NCI-H226 (cell line): ENCODE data around the gene DPYD.
A peak's percentile ranks its signal among the peaks of the same experiment; 100 is the strongest.

Experiments used
- DNase-seq: peaks from one replicate; pipeline ENCODE4 v3.0.0-alpha.2; 2015

Gene DPYD

DNA sequence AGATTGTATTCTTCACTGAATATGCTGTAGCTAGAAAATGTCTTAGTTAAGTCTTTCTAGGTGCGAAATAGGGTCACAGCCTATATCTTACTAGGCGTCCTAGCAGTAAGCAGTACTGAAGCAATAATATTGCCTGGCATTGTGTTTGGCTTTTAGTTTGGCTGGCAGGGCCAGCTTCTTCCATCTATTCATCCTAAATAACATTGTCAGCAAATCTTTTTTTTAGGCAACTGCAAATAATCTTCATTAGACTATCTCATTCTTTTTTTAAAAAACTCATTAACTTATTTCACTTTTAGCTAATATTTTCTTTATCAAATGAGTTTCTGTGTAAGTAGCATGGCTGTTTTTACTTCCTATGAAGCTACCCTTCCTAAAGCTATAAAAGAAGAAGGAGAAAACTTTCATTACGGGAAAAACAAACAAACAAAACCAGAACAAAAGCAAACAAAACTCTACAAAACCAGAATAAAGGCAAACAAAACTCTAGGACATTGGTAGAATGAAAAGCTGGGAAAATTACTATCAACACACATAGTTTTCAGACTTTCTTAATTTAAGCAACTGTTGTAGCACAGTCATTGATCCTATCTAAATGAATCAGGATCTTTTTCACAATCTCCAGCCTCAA lies 506.0 kb downstream of the DPYD start:
- DNase-seq: no peak

DNA sequence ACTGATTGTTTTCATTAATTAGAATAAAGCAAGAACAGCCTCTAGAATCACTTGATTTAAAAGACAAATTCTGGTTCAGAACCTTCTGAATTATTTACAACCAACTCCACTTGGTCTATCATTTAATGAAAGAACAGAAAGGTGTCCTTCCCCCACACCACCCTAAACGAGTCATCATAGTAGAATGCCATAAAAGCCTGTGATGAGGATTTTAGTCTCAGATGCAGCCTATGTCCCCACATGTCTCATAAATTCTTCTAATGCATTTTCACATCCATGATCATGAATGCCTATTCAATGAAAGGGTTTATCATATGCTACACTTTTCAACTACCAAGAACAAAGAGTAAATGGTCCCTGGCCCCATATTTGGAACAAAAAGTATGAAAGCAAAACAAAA lies 508.1 kb downstream of the DPYD start:
- DNase-seq: no peak

- DNase-seq: no peak
Observed at GRCh38 chr1:97412166-97412565, 508.7 kb downstream of the DPYD start.

GRCh38 chr1:97396463-97396862 lies 524.4 kb downstream of the DPYD start:
- no peak for DNase-seq

- DNase-seq: no peak
Observed at GRCh38 chr1:97392701-97393100, 528.1 kb downstream of the DPYD start.

DNA sequence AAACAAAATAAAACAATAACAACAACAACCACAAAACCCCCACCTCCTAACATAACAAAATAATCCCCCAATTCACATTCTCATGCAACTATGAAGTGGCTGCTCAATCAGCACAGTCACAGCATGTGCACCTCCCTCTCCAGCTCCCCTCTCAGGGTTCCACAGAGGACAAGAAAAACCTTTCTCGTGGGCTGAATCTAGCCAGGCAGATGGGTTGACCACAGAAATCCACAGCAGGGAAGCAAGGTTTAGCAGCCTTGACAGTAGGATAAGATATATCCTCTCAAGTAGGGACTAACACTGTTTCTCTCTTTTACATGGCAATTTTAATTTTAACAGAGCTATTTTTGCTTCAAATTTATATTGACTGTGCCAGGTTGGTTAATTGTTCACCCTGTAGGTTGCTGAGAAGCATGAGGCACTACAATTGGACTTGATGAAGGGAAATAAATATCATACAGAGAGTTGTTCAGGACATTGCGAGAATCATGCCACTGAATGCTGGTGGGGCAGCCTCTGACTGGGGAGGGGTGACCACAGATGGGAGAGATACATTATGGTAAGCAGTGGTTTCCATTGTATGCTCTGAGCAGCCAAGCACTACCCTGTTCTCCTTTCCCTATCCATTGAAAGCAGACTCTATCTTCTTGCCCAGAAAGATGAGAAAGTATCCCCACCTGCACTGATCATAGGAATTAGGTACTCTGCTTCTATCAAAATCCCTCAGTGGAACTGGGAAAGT lies 535.1 kb downstream of the DPYD start:
- no peak for DNase-seq

DNA sequence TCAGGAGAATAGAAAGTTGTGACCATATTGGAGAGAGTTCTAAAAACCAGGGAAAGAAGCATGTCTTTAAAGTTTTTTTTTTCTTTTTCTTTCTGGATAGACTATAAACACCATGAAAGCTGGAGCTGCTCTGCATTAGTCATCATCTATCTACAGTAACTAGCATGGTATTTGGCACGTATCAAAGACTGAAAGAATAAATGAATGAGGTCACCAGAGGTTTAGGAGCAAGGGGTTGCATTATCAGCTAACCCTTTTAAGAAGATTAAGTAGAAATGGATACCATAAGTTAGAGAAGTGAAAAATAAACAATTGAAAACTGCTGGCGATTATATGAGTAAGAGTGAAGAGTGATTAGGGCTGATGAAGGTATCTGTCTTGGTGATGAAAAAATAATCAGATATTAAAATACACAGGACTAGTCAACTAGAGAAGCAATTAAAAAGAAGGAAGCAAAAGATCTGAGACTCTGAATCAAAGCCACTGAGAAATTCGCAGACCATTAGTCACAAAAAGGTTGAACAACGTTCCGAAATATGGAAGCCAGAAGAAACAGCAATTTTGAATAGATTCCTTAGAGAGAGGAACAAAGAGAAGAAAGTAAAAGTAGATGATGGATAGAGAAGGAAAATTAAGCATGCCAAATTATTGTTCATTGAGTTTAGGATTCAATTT lies 536.4 kb downstream of the DPYD start:
- DNase-seq: peak; percentile 82

DNA sequence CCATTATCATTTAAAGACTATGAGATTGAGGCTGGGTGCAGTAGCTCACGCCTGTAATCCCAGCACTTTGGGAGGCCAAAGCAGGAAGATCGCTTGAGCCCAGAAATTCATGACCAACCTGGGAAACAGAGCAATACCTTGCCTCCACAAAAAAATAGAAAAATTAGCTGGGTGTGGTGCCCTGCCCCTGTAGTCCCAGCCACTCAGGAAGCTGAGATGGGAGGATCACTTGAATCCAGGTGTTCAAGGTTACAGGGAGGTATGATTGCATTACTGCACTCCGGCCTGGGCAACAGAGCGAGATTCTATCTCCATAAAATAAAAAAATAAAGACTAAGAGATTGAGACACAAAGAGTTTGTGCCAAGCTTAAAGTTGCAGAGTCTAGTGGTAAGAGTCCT lies 537.0 kb downstream of the DPYD start:
- no peak for DNase-seq

DNA sequence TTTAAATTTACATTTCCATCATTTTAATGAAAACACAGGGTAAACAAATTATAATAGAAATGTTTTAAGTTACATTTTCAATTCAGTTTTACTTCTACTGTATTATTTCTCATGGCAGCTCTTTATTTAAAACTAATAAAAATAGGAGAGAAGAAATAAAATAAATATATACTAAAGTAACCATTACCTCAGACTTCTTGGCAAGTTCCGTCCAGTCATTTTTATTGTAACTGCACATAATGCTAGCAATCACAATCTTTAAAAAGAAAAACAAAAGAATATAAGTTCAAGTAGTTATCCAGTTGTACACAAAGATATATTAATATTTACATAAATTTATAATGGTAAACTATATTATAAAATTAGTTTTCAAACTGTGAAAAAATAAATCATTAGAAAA lies 538.6 kb downstream of the DPYD start:
- DNase-seq: no peak

- DNase-seq: peak; percentile 61
Observed at GRCh38 chr1:97379387-97380075, 541.3 kb downstream of the DPYD start.

DNA sequence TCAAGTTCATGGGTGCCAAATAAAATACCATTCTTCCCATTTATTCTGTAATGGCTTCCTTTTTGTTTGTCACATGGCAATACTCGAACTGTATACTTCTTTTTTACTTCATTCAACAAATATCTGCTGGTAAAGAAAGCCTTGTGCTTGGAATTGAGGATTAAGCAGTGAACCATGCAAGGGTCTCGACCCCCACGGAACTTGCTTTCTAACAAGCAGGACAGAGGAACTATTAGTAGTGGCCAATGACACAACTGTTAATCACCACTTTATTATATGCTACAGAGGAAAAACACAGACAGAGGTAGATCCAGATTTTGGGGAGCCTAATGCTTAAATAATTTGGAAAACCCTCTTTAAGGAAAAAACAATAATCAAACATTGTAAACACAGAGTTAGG lies 542.2 kb downstream of the DPYD start:
- DNase-seq: no peak

DNA sequence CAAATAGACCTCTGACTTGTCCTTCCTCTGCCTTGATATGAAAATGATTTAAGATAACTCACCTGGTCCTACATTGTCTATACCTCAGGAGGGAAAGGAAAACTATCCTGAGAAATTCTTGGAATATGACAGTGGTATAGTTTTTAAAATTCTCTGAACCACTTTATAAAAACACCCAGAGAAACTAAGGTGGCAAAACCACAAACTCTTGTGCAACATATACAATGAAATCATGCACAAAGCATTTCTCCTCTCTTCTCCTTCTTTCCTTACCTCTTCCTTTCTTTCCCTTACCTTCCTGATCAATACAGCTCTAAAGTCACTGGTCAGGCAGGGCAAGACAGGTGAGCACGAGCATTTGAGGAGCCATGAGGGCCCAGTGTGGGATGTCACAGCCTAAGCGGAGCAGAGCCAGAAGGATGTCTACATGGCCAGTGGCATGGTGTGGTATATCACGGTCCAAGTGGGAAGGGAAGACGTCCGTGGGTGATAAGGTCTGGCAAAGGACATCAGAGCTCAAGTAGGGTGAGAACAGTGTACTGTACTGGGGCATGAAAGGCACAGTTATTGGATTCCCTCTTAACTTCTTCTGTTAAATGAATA lies 543.3 kb downstream of the DPYD start:
- peak; percentile 50 for DNase-seq

DNA sequence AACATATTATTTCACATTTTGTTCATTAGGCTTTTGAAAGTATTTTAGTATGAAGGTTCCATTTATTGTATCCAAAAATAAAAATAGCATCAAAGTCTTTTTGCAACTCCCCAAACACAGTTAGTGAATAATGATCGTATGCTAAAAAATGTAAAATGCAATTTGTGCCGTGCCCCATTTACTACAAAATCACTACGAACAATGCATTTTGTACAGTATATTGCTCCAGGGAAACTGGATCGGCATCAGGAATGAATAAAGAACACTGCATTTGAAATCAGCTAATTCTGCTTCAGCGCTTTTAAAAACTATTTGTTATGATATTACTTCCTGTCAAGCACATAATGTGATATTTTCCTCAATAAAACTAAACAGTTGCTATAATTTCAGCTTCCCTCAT lies 547.8 kb downstream of the DPYD start:
- DNase-seq: no peak

DNA sequence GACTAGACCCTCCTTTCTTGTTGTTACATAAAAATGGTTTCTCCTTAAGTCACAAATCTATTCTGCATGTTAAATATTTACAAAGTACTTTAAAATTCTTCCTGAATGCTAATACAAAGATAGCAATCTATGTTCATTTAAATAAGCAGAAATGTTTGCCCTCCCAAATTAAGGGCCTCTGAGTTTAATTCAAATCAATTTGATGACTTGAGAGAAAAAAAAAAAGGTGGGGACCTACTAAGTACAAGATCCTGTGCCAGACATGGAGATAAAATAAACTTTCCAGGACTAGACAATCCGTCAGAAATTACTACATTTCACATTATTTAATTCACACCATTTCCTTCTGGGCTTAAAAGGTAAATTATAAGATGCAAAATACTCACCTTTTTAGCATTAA lies 548.3 kb downstream of the DPYD start:
- no peak for DNase-seq

DNA sequence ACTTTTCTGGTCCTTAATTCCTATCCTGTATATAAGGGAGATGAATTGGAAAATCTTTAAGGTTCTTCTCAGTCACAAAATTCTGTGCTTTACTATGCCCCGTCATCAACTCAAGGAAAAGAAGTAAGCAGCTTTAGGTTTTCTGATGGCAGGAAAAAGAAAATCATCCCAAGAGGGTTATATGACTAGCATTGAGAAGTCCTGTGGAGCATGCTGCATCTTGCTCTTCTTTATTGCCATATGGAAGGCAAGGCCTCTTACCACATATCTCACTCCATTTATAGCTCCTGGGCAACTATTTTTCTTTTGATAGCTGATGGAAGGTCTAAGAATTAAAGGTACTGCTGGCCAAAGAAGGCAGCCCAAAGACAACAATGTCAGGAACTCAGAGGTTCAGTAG lies 552.5 kb downstream of the DPYD start:
- no peak for DNase-seq

DNA sequence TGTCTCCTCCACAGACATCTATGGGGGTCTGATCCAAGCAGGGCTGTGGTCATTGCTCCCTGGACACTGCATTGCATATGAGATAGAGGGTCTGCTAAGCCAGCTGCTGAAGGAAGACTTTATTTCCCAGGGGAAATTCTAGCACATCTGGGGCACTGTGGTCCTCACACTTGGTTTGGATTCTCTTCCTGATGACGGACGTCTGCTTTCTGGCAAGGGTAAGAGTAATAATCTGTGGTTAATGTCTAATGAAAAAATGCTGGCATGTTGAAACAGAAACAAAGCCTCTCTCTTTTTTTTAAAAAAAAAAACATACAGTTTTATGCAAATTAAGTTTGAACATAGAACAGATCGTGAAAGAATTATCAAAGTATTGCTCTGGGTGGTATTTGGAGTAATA lies 553.9 kb downstream of the DPYD start:
- DNase-seq: no peak

DNA sequence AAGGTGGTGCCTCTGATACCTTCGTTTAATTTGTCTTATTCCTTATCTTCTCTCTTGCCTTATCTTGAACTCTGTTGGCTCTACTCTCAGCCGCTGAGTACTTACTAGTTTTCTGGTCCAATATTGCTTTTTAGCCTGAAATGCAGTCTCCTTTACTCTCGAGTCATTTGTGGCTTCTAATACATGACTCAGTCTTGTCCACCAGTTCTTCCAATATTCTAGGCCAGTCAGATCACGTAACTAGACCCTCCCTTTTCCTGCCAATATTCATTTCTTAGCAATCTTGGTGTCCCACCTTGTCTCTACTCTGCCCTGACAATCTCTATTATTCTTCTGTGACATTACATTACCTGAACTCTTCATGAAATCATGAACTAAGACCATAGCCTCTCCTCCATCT lies 555.8 kb downstream of the DPYD start:
- no peak for DNase-seq

GRCh38 chr1:97364086-97364485 lies 556.7 kb downstream of the DPYD start:
- peak; percentile 55 for DNase-seq

DNA sequence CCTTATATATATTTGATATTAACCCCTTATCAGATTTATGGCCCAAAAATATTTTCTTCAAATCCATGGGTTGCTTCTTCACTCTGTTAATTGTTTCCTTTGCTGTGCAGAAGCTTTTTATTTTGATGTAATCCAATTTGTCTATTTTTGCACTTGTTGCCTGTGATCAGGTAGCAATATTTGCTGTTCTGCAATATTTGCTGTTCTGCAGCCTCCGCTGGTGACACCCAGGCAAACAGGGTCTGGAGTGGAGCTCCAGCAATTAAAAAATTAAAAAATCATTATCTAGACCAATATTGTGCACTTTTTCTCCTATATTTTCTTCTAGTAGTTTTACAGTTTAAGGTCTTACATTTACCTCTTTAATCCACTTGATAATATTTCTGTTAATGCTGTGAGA lies 564.5 kb downstream of the DPYD start:
- no peak for DNase-seq

GRCh38 chr1:97352936-97353382 lies 567.9 kb downstream of the DPYD start:
- DNase-seq: no peak

DNA sequence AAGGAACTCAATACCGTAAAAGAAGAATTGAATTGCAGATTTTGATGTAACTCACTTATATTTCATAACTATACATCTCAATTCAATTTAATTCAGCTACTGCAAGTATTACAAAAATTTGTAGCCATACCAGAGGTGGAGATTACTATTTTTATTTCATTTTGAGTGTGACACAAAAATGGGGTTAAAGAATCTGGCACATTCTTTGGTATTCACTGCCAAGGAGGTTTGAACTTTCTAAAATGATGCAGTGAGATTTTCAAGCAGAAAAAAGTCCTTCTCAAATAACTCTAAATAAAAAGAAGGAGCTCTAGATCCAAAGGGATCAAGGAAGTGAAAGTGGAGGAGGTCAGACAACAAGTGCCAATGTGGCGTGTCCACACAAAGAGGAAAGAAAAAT lies 569.0 kb downstream of the DPYD start:
- no peak for DNase-seq

DNA sequence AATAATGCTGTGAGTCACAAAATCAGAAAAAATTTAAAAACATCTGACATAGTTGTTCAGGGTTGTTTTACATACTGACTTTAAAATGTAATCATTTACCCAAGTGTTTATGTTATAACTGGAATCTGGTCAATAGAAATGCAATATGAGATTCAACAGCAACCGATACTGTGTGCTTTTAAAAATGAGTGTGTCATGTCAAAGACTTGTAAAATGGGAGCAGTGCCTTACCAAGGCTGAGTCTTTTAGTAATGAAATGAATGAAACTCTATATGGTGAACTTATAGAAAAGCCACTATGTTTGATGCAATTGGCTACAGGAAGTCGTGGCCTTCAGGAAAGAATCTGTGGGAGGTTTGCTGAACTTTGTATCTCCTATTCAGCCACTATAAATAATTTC lies 570.2 kb downstream of the DPYD start:
- no peak for DNase-seq

GRCh38 chr1:97350241-97350640 lies 570.6 kb downstream of the DPYD start:
- no peak for DNase-seq
